Measurements from ENCODE around the gene VPS13D. TPM values are rescaled to one million over a fixed set of nuclear protein-coding genes. Genes with fewer than 3 reads are reported as not detected.

The VPS13D gene
- total RNA-seq, 4 donors from 2014 or later = 33.2 to 115 (median 56.5) TPM

GRCh38 chr1:12511516-12512468, 282.0 kb downstream of the VPS13D start:
- no peaks in the 10 kb centered on the region for H3K4me1 ChIP-seq

GRCh38 chr1:12513181-12513580, 283.4 kb downstream of the VPS13D start:
- H3K9me3 ChIP-seq = no peaks in the 10 kb centered on the region
- no peaks in the 10 kb centered on the region for H3K4me1 ChIP-seq
- H3K4me3 ChIP-seq = no peak overlapping the region
- H3K27me3 ChIP-seq = no peaks in the 10 kb centered on the region
- TF ChIP-seq CTCF (IDR thresholded peaks at IDR 0.05) (no peak), POLR2A (IDR thresholded peaks at IDR 0.05) (no peak)
- H3K36me3 ChIP-seq = no peaks in the 10 kb centered on the region
- intact Hi-C loops (cut with DNase I; ENCODE audit: low total_unique reads) = no loop called here
- H3K27ac ChIP-seq = no peak overlapping the region
- no peak for DNase-seq

More at GRCh38 chr1:12511516-12512468, 282.0 kb downstream of the VPS13D start:
- intact Hi-C loops (cut with DNase I; ENCODE audit: low total_unique reads) = no loop called here
- no peaks in the 10 kb centered on the region for H3K9me3 ChIP-seq
- H3K36me3 ChIP-seq = no peaks in the 10 kb centered on the region
- H3K27ac ChIP-seq = peak overlapping the region in 1 of 2 donors; percentile 7
- TF ChIP-seq CTCF (IDR thresholded peaks at IDR 0.05) = no peak
- no peak for TF ChIP-seq POLR2A (IDR thresholded peaks at IDR 0.05)
- H3K27me3 ChIP-seq = no peaks in the 10 kb centered on the region
- no peak for DNase-seq
- H3K4me3 ChIP-seq = no peak overlapping the region

- Histone ChIP-seq H3K9me3 (no peaks in the 10 kb centered on the region), H3K36me3 (no peaks in the 10 kb centered on the region), H3K4me3 (no peak overlapping the region), H3K27ac (no peak overlapping the region), H3K27me3 (no peaks in the 10 kb centered on the region), H3K4me1 (peaks cover 0 to 5% of the 10 kb centered on the region in 2 donors)
- intact Hi-C loops (cut with DNase I; ENCODE audit: low total_unique reads) = no loop called here
- no peak for TF ChIP-seq POLR2A (IDR thresholded peaks at IDR 0.05)
- TF ChIP-seq CTCF (IDR thresholded peaks at IDR 0.05) = no peak
- DNase-seq = no peak
Measured at GRCh38 chr1:12514590-12514989, 284.8 kb downstream of the VPS13D start.

- intact Hi-C loops (cut with DNase I; ENCODE audit: low total_unique reads) = no loop called here
- H3K4me3 ChIP-seq = no peak overlapping the region
- H3K27ac ChIP-seq = no peak overlapping the region
- TF ChIP-seq POLR2A (IDR thresholded peaks at IDR 0.05) (no peak), CTCF (IDR thresholded peaks at IDR 0.05) (no peak)
- no peaks in the 10 kb centered on the region for H3K9me3 ChIP-seq
- H3K4me1 ChIP-seq = peaks cover 0 to 5% of the 10 kb centered on the region in 2 donors
- no peaks in the 10 kb centered on the region for H3K36me3 ChIP-seq
- no peaks in the 10 kb centered on the region for H3K27me3 ChIP-seq
- no peak for DNase-seq
Measured at GRCh38 chr1:12515234-12515633, 285.4 kb downstream of the VPS13D start.

- no peaks in the 10 kb centered on the region for H3K36me3 ChIP-seq
- H3K27ac ChIP-seq = no peak overlapping the region
- H3K4me3 ChIP-seq = no peak overlapping the region
- H3K9me3 ChIP-seq = no peaks in the 10 kb centered on the region
- TF ChIP-seq POLR2A (IDR thresholded peaks at IDR 0.05) (no peak), CTCF (IDR thresholded peaks at IDR 0.05) (no peak)
- no peaks in the 10 kb centered on the region for H3K27me3 ChIP-seq
- no peak for DNase-seq
- peaks cover 0 to 5% of the 10 kb centered on the region in 2 donors for H3K4me1 ChIP-seq
- intact Hi-C loops (cut with DNase I; ENCODE audit: low total_unique reads) = no loop called here
Measured at GRCh38 chr1:12516741-12517140, 286.9 kb downstream of the VPS13D start.

Measured in uterus (tissue), 4 donors.